Measurements from ENCODE around the gene MARCHF10. TPM values are rescaled to one million over a fixed set of nuclear protein-coding genes. Genes with fewer than 3 reads are reported as not detected.

The MARCHF10 gene
- total and polyA plus RNA-seq, 9 of the 15 experiments (the other 6 are each of a cell fraction or from before 2014, with no cell fraction given): not detected

DNA sequence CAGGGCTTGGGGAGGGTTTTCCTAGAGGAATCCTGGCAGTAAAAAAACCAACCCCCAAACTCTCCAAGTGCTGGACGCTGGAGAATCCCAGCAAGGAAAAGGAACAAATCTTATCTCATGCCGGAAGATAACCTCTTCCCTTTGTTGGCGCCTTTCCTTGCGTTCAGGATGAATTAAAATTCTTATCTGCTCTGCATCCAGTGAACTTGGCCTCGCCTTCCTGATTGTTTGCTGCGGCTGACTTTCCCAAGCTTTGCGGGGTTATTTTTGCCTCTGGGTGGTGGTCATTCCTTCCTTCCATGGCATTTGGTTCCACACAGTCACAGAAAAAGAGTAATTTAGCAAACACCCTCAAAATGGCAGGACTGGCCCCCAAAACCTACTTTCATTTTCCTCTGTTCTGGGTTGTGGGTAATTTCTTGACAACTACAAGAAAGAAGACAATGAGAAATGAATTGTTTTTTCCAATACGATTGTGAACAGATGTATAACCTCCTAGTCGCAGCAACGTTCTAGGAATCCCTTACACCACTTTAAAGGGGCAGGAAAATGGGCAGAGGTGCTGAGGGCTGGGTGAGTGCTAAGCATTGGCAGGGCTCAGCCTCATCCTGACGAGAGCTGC is 102.8 kb downstream of the MARCHF10 start:
- Histone ChIP-seq H3K9me3 (replicated peaks; ENCODE audit: control insufficient read depth, insufficient read depth, low read depth, low read length) (peaks cover 6% of the 10 kb centered on the region; the same call in 1 of the 2 replicates), H3K27ac (ENCODE audit: extremely low read depth, low read depth, low read length) (no peak overlapping the region), H3K36me3 (ENCODE audit: control insufficient read depth, insufficient read depth, low read length) (no peaks in the 10 kb centered on the region), H3K9me1 (ENCODE audit: control insufficient read depth, insufficient read depth, low read length) (no peaks in the 10 kb centered on the region), H3K4me3 (no peak overlapping the region), H4K20me1 (replicated peaks; ENCODE audit: control insufficient read depth, insufficient read depth, low read length) (no peaks in the 10 kb centered on the region), H3K27me3 (ENCODE audit: control insufficient read depth in 2 of 2, insufficient read depth in 2 of 2, low read length in 2 of 2) (peaks cover 8 to 36% of the 10 kb centered on the region in 2 experiments; a peak in 3 of 5 replicates), H3K4me2 (ENCODE audit: insufficient read depth, low read length) (no peak overlapping the region), H3K9ac (ENCODE audit: insufficient read depth in 1 of 2, low read depth in 2 of 2, low read length in 2 of 2) (no peak overlapping the region), H3K4me1 (replicated peaks in 1 of 2; ENCODE audit: control insufficient read depth in 2 of 2, insufficient read depth in 2 of 2, low read length in 2 of 2) (peaks cover 4 to 21% of the 10 kb centered on the region in 2 experiments; a peak in 4 of 5 replicates), H3K79me2 (ENCODE audit: control insufficient read depth, insufficient read depth, low read length) (no peaks in the 10 kb centered on the region), H2AFZ (ENCODE audit: low read depth, low read length) (no peak overlapping the region)
- DNase-seq (ENCODE audit: extremely low read depth in 1 of 4, low spot score in 3 of 4): no peak
- ChIA-PET POLR2A (no interaction called here), CTCF (ENCODE audit: low intra/inter-chr PET ratio) (interaction anchor here (1.1 to 1.4 kb wide), 2 partner anchors 263 to 701 kb away, joined by 3 to 14 read pairs; no protein-coding TSS in a partner anchor)
- no peak for FAIRE-seq
- in situ Hi-C loops (cut with MboI) (loop anchor here (25.0 kb wide), 1 partner anchor 257 kb away; the partner anchor contains the start of gene TANC2), intact Hi-C loops (cut with micrococcal nuclease) (no loop called here)
- no TSS peak for BruUV-seq (replicated peaks)
- 15% methylated on average over 11 of the region's 11 CpGs for WGBS (ENCODE audit: insufficient coverage, low coverage, missing lambda C conversion rate)
- ATAC-seq: no peak
- no peak for TF ChIP-seq NUFIP1 (IDR thresholded peaks at IDR 0.05; ENCODE audit: partially characterized antibody)
- no peak for TF ChIP-seq KLF13 (tag; IDR thresholded peaks at IDR 0.05; ENCODE audit: borderline replicate concordance, low read depth)
- TF ChIP-seq JUN (IDR thresholded peaks at IDR 0.05; ENCODE audit: borderline replicate concordance, low read depth, low read length): no peak
- TF ChIP-seq JUN (CRISPR knock-in tag; IDR thresholded peaks at IDR 0.05; ENCODE audit: borderline replicate concordance): no peak
- TF ChIP-seq GATAD2B (IDR thresholded peaks at IDR 0.05; ENCODE audit: borderline replicate concordance): no peak
- no peak for TF ChIP-seq TFAM (CRISPR knock-in tag; conservative IDR thresholded peaks at IDR 0.05)
- TF ChIP-seq SOX6 (IDR thresholded peaks at IDR 0.05): no peak
- no peak for TF ChIP-seq RCOR1 (IDR thresholded peaks at IDR 0.05; ENCODE audit: borderline replicate concordance in 1 of 2, low read depth in 2 of 2, low read length in 2 of 2)
- TF ChIP-seq CBX1 (IDR thresholded peaks at IDR 0.05; ENCODE audit: low read depth): no peak
- no peak for TF ChIP-seq GTF2E2 (tag; IDR thresholded peaks at IDR 0.05)
- TF ChIP-seq, protein P1, sequence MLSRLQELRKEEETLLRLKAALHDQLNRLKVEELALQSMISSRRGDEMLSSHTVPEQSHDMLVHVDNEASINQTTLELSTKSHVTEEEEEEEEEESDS (CRISPR knock-in tag; IDR thresholded peaks at IDR 0.05): no peak
- TF ChIP-seq ZNF175 (CRISPR knock-in tag; IDR thresholded peaks at IDR 0.05; ENCODE audit: low read depth): no peak
- TF ChIP-seq, protein P2, sequence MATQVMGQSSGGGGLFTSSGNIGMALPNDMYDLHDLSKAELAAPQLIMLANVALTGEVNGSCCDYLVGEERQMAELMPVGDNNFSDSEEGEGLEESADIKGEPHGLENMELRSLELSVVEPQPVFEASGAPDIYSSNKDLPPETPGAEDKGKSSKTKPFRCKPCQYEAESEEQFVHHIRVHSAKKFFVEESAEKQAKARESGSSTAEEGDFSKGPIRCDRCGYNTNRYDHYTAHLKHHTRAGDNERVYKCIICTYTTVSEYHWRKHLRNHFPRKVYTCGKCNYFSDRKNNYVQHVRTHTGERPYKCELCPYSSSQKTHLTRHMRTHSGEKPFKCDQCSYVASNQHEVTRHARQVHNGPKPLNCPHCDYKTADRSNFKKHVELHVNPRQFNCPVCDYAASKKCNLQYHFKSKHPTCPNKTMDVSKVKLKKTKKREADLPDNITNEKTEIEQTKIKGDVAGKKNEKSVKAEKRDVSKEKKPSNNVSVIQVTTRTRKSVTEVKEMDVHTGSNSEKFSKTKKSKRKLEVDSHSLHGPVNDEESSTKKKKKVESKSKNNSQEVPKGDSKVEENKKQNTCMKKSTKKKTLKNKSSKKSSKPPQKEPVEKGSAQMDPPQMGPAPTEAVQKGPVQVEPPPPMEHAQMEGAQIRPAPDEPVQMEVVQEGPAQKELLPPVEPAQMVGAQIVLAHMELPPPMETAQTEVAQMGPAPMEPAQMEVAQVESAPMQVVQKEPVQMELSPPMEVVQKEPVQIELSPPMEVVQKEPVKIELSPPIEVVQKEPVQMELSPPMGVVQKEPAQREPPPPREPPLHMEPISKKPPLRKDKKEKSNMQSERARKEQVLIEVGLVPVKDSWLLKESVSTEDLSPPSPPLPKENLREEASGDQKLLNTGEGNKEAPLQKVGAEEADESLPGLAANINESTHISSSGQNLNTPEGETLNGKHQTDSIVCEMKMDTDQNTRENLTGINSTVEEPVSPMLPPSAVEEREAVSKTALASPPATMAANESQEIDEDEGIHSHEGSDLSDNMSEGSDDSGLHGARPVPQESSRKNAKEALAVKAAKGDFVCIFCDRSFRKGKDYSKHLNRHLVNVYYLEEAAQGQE (IDR thresholded peaks at IDR 0.05; ENCODE audit: borderline replicate concordance): no peak
- TF ChIP-seq, protein P2 (CRISPR knock-in tag; IDR thresholded peaks at IDR 0.05; ENCODE audit: low read depth): no peak
- TF ChIP-seq ZNF121 (CRISPR knock-in tag; conservative IDR thresholded peaks at IDR 0.05): no peak

Measured in K562 (cell line).